Mononuclear cell (primary cell): ENCODE results near the gene SLC29A4. TPM values are rescaled to one million over a fixed set of nuclear protein-coding genes. Genes with fewer than 3 reads are reported as not detected.
"Not testable (repeated sequence)": the region's sequence is repeated elsewhere in the genome, so short reads cannot be mapped to it uniquely, and the experiment has no call there.

Experiments used
- H3K27me3 ChIP-seq: 2 replicates; pipeline ENCODE4 v1.6.0; 2011; ENCODE audit warnings: low read length, control low read depth; ENCODE audit not compliant: insufficient read depth
- H3K4me1 ChIP-seq: 2 replicates; pipeline ENCODE4 v1.5.1; 2011; ENCODE audit warnings: mild to moderate bottlenecking, low read length, control low read depth; ENCODE audit not compliant: insufficient read depth
- H3K4me3 ChIP-seq: 2 replicates; pipeline ENCODE4 v1.5.1; 2011; ENCODE audit warnings: mild to moderate bottlenecking, low read length, moderate library complexity
- H3K9me3 ChIP-seq: 2 replicates; pipeline ENCODE4 v1.5.1; 2011; ENCODE audit warnings: low read depth, mild to moderate bottlenecking, control low read depth, low read length
- total RNA-seq: library from RNA; depleted of rRNA; stranded (reverse); fragments of >200 nt; gene quantifications from one replicate; pipeline ENCODE4 v1.2.3, GENCODE V29; 2012

The SLC29A4 gene
- total RNA-seq, 1 donor, result 0.10 TPM

- no peaks in the 10 kb centered on the region for H3K9me3 ChIP-seq
- peaks cover under 1% of the 10 kb centered on the region for H3K4me1 ChIP-seq
- H3K4me3 ChIP-seq, result no peak overlapping the region
- no peaks in the 10 kb centered on the region for H3K27me3 ChIP-seq
Observed at GRCh38 chr7:5302577-5302976, 19.8 kb downstream of the SLC29A4 start.

DNA sequence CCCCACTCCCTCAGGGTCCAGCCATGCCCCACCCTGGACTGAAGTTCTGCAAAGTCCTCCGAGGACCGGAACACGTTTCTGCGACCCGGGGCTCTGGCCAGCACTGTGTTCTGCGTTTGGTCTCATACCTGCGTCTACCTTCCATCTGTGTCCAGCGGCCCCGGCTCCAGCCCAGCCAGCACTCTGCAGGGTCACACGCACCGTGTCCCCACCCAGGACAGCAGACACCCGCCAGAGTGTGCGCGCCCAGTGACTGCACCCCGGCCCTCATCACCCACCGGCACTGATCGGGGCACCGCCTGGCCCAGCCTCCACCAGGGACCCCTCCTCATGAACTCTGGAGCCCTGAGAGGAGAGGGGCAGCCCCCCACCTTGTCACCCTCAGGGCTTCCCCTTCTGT is 20.3 kb downstream of the SLC29A4 start:
- Histone ChIP-seq H3K27me3 (no peaks in the 10 kb centered on the region), H3K9me3 (no peaks in the 10 kb centered on the region), H3K4me3 (no peak overlapping the region), H3K4me1 (no peaks in the 10 kb centered on the region)

DNA sequence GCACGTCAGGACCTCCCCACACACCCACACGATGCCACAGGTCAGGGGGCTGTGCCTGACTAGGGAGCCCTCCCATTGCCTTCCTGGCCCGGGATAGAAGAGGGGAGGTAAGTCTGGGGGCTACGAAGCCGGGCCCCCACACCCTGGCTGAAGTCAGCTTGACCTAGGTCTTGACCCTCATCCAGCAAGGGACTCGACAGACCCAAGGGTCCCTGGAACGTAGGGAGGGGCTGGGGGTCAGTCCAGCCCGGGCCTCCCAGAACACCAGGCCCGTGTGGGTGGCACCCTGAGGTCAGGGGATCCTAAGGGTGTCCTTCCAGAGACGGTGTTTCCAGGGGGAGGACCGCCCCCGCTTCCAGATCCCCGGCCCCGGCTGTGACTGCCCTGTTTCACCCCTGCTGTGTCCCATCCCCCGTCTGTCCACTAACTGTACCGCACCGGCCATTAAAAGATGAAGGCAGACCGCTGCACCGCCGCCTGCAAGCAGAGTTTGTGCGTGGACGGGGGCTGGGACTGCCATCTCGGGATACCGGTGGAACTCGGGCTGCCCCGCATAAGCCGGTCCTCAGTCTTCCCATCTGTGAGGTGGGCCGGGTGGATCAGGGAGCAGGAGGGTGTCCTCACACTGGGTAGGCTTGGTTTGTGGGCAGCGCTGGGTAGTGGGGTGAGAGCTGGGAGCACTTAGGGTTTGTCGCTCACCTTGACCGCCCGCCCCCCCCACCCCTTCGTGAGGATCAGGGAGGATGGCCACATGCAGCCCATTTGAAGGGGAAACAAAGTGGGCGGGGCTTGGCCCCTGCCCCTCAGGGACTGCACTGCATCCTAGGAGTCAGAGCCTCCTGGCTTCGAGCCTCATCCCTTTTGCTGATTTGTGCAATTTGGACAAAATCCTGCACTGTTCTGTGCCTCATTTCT is 21.1 kb downstream of the SLC29A4 start:
- no peaks in the 10 kb centered on the region for H3K9me3 ChIP-seq

DNA sequence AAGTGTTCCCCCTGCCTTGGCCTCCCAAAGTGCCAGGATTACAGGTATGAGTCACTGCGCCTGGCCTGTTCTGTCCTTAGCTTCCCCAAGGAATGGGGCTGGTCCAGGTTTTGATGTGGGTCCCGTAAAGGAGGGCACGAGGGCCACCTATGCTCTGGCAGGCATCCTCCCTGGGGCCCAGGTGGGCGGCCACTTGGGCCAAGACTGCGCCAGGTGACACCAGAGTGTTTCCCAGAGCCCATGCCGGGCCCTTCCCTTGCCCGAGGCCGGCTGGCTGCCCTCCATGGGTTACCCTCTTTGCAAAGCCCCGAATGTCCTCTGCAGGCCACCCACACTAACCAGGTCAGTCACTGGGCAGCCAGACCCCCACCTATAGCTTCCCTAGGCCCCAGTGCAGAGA is 22.3 kb downstream of the SLC29A4 start:
- H3K9me3 ChIP-seq, H3K27me3 ChIP-seq, H3K4me3 ChIP-seq, H3K4me1 ChIP-seq: not testable (repeated sequence)

More for the DNA sequence above, 21.1 kb downstream of the SLC29A4 start:
- no peak overlapping the region for H3K4me3 ChIP-seq
- H3K27me3 ChIP-seq, result no peaks in the 10 kb centered on the region
- no peaks in the 10 kb centered on the region for H3K4me1 ChIP-seq

GRCh38 chr7:5307221-5308142 is 24.7 kb downstream of the SLC29A4 start:
- H3K9me3 ChIP-seq, H3K4me1 ChIP-seq, H3K4me3 ChIP-seq, H3K27me3 ChIP-seq: not testable (repeated sequence)

GRCh38 chr7:5309146-5309545 is 26.4 kb downstream of the SLC29A4 start:
- Histone ChIP-seq H3K4me1 (no peaks in the 10 kb centered on the region), H3K4me3 (no peak overlapping the region), H3K27me3 (no peaks in the 10 kb centered on the region), H3K9me3 (no peaks in the 10 kb centered on the region)

GRCh38 chr7:5310822-5311405 is 28.2 kb downstream of the SLC29A4 start:
- H3K4me1 ChIP-seq, result no peaks in the 10 kb centered on the region
- H3K27me3 ChIP-seq, result no peaks in the 10 kb centered on the region
- no peaks in the 10 kb centered on the region for H3K9me3 ChIP-seq
- H3K4me3 ChIP-seq, result no peak overlapping the region

GRCh38 chr7:5312276-5313070 is 29.7 kb downstream of the SLC29A4 start:
- not testable (repeated sequence) for H3K27me3 ChIP-seq, H3K4me1 ChIP-seq, H3K4me3 ChIP-seq, H3K9me3 ChIP-seq

- not testable (repeated sequence) for H3K27me3 ChIP-seq, H3K4me3 ChIP-seq, H3K9me3 ChIP-seq, H3K4me1 ChIP-seq
Observed at GRCh38 chr7:5313076-5313885, 30.5 kb downstream of the SLC29A4 start.

DNA sequence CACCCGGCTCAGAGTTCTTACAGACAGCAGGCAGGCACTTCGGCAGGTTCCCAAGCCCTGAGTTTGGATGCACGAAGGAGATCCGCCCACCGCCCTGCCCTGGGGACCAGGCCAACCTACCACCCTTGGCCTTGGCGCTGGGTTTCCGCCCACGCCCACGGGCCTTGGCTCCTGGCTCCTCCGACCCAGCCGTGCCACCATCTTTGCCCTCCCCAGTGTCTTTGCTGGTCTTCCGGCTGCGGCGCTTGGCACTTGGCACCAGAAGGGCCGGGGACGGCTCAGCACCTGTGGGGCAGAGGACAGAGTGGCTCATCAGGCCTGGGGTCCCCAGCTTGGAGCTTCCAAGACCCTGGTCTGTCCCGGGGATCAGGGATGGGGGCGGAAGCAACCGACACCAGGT is 32.1 kb downstream of the SLC29A4 start:
- Histone ChIP-seq H3K4me3 (no peak overlapping the region), H3K9me3 (no peaks in the 10 kb centered on the region), H3K4me1 (no peaks in the 10 kb centered on the region), H3K27me3 (no peaks in the 10 kb centered on the region)

GRCh38 chr7:5315761-5316160 is 33.0 kb downstream of the SLC29A4 start:
- Histone ChIP-seq H3K27me3 (no peaks in the 10 kb centered on the region), H3K4me1 (no peaks in the 10 kb centered on the region), H3K9me3 (no peaks in the 10 kb centered on the region), H3K4me3 (no peak overlapping the region)

- not testable (repeated sequence) for H3K27me3 ChIP-seq, H3K4me1 ChIP-seq, H3K4me3 ChIP-seq, H3K9me3 ChIP-seq
Observed at GRCh38 chr7:5318613-5319012, 35.9 kb downstream of the SLC29A4 start.

DNA sequence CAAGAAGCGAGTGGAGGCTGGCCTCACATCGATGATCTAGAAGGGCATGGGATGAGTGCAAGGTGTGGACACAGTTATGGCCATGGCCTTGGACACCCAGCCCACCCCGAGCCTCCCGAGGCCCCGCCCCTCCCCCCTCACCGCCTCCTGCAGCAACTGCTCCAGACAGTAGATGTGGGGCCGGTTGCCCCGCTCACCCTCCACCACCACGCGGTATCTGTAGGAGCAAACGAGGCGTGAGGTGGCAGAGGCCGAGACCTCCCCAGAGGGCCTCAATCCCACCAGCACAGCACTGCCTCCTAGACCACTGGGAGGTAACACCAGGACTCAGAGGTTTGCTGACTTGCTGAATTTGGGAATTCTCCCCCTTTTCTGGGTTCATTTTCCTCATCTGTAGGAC is 37.6 kb downstream of the SLC29A4 start:
- Histone ChIP-seq H3K4me3 (no peak overlapping the region), H3K4me1 (no peaks in the 10 kb centered on the region), H3K9me3 (no peaks in the 10 kb centered on the region), H3K27me3 (no peaks in the 10 kb centered on the region)
